Activated CD4-positive, alpha-beta T cell treated with anti-CD3 and anti-CD28 coated beads for 48 hours (primary cell): ENCODE results near the gene RSRP1.
A peak's percentile ranks its signal among the peaks of the same experiment; 100 is the strongest.
"Not testable (repeated sequence)": the region's sequence is repeated elsewhere in the genome, so short reads cannot be mapped to it uniquely, and the experiment has no call there.

ENCODE experiments used
- DNase-seq: peaks from one replicate; pipeline ENCODE4 v3.0.0-alpha.2; 2020

Gene RSRP1

DNA sequence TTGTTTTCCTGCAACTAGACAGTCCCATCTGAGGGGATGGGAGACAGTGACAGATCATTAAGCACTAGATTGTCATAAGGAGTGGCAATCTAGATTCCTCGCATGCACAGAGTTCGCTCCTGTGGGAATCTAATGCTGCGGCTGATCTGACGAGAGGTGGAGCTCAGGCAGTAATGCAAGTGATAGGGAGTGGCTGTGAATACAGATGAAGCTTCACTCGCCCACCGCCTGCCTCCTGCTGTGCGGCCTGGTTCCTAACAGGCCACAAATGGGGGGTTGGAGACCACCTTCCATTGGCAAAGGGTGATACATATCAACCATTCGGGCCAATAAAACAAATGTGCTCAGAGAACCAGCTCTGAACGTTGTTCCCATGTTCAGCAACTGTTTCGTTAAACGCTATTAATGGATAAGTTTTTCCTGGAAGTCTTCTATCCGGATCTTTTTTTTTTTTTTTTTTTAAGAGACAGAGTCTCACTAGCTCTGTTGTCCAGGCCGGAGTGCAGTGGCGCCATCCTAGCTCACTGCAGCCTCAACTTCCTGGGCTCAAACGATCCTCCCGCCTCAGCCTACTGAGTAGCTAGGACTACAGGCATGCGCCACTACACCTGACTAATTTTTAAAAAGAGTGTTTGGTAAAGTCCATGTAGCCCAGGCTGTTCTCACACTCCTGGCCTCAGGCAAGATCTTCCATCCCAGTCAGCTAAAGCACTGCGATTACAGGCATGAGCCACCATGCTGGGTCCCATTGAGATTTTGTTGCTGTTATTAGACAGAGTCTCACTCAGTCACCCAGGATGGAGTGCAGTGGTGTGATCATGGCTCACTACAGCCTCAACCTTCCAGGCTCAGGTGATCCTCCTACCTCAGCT is 8.7 kb upstream of the RSRP1 start:
- no peak for DNase-seq

DNA sequence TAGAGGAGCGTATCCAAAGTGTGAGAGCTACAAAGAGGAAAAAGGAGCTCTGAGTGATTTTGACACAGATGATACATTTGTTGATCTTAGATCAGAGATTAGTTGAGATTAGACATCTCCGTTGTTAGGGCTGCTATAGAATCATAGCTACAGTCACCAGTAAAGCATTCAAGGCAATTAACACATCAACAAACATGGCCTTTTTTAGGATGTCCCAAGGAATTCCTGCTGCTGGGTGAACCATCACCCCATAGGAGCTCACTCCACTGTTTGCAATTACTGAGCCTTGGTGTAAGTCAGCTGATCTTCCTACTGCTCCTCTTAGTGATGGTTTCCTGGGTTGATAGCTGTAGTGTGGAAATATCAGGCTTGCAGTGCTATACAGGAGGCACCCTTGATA is 6.7 kb upstream of the RSRP1 start:
- DNase-seq, result no peak

DNA sequence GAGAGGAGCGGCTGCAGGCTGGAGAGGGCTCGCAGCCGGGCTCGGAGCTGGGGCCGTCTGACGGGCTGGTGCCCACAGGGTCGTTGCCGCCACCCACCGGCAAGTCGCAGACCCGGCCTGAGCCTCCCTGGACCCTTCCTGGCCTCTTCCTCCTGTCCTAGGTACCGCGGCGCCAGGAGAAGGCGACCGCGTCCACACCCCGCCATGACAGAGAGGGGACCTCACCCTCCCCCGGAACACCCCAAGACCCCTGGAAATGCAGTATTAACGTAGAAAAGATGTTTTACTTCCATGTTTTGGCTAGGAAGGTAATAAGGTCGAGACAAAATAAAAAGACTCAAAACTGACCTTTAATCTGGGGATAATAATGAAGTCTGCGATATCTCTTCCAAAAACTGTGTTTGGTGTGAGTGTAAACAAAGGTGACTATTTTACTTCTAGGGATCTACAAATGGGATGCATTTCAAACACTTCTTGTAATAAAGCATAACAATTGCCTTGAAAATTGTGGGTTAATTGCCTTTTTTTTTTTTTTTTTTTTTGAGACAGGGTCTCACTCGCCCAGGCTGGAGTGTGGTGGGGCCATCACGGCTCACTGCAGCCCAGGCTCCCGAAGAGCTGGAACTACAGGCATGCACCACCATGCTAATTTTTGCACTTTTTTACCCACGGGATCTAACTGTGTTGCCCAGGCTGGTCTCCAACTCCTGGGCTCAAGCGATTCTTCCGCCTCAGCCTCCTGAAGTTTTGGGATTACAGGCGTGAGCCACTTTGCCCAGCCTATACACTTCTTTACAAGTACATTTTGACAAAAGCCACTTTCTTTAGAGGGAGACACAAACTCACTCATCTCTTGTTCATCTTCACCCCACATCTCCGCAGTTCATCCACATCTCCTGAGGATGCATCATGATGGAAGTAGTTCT is 838 bp upstream of the RSRP1 start:
- no peak for DNase-seq

DNA sequence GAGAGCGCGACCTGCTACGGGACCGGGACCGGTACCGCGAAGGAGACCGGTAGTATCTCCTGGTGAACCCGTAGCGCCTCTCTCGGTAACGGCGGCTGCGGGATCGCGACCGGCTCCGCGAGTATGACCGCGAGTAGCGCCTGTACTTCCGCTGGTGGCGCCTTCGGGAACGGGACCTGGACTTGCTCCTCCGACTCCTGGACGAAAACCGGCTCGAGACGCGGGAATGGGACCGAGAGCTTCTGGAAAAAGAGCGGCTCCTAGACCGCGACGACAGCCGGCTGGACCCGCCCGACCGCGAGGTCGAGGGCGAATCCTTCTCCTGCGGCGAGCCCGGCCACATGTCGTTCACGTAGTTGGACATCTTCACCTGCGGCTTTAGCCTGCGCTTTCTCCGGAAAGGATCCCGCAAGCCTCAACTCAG is 642 bp downstream of the RSRP1 start:
- peak; percentile 50 for DNase-seq

DNA sequence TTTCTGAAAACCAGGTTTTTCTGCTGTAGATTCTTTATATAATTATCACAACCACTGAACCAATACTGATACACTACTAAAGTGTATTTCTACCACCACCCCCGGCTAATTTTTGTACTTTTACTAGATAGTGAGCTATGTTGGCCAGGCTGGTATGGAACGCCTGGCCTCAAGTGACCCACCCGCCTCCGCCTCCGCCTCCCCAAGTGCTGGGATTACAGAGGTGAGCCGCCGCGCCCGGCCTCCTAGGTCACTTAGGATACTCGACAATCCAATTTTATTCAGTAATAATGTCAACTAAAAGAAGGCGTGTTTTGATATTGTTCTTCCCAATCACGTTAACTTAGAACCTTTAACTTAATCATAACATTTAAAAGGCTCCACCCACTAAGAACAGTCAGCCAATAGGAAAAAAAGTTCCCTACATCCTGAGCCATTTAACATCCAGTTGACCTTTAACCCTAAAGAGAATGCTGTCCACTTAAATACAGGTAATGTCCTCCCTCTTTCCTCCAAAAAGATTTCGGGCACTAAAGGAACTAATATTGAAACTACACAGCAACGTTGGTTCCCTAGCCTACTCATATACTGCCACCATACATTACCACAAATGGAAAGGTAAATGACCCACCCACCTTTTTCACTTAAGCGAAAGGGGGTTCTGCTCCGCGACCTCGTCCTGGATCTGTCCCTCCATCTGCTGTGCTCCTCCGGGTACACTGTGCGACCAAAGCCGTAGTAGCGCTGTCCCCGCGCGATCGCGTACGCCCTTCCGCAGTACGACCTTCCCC is 1.2 kb downstream of the RSRP1 start:
- DNase-seq, result no peak

DNA sequence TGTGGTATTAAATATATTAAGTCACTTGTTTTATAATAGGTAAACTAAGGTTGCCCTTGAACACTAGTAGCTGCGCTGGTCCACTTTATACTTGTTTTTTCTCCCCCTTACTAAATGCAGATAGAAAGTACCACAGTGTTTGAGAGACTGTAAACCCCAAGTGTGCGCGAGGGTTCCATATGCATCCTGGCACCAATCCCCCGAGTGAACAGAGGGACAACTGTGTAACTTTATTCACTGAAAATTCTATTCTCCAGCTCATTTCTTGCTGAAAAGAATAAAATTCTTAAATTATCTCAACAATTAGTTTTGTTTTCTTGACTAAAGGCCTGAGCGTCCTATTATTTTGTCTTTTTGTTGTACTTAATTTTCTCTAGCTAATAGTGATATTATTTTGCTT is 1.9 kb downstream of the RSRP1 start:
- no peak for DNase-seq

DNA sequence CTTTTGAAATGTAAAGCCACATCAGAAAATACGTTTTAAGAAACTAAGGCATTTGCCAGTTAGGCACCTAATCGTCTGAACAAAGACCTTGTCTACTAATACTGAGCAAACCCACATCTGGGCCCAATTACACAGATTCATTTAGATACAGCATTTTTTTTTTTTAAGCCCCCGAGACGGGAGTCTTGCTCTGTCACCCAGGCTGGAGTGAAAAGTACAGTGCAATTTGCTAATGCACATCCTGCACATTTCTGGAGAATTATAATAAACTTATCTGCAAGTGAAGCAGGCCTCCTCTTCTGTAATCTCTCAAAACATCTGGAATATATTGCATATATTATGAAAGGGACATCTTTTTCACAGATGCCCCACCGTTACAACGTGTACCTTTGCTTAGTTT is 3.3 kb downstream of the RSRP1 start:
- no peak for DNase-seq

DNA sequence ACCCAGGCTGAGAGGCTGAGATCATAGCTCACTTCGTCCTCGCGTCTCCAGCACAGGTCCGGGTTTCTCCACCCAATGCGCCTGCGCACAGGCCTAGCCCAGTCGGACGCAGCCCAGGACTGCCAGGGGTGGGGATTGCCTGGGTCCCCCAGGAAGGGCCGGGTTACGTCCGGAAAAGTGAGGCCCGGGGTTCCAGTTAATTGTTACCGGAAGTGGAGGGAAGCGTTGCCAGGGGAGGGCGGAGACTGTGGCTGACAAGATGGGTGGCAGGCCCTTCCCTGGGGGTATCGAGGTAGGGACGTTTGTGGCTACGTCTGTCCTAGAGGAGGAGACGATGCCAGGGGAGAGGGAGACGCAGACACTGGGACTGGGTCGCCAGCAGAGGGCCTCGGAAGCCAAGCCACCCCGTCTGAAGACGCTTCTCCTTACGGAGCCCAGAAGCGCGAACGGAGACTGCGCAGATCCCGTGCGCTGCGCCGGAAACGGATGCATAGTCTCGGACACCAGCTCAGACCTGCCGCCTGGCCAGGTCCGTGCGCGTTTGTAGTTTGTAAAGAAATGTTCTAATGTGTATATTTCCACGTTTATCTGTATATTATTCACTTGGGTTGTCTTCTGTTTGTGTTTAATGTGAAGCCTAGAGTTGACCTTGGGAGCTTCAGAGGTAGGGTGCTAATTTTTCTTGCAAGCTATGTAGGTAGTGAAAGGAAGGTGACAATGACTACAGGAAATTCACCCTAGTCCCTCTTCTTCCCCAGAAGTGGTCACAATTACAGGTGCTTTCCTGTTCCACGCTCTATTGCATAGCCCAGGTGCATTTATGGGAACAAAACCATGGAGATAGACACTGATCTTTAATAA is 7.3 kb downstream of the RSRP1 start:
- peak; percentile 95 for DNase-seq

DNA sequence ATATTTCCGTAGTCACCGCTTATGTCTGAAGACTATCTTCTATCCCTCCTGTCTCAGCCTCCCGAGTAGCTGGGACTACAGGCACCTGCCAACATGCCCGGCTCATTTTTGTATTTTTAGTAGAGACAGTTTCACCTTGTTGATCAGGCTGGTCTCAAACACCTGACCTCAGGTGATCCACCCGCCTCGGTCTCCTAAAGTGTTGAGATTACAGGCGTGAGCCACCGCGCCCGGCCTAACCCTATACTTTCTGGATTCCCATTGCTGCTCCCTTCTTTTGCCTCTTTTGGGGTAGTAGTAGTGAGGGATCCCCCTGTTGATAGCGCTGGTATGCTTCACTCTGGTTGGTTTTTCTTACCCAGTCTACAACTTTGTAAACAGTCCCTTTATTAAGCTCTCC is 9.2 kb downstream of the RSRP1 start:
- no peak for DNase-seq

DNA sequence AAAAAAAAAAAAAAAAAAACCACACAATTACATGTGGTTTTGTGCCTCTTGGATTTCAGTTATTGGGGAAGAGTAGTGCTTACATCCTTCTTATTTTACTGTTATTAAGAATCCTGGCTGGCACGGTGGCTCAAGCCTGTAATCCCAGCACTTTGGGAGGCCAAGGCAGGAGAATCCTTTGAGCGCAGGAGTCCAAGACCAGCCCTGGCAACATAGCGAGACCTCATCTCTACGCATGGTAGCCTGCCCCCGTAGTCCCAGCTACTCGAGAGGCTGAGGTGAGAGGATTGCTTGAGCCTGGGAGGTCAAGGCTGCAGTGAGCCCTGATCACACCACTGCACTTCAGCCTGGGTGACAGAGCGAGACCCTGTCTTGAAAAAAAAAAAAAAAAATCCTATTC is 11.0 kb downstream of the RSRP1 start:
- DNase-seq, result not testable (repeated sequence)

DNA sequence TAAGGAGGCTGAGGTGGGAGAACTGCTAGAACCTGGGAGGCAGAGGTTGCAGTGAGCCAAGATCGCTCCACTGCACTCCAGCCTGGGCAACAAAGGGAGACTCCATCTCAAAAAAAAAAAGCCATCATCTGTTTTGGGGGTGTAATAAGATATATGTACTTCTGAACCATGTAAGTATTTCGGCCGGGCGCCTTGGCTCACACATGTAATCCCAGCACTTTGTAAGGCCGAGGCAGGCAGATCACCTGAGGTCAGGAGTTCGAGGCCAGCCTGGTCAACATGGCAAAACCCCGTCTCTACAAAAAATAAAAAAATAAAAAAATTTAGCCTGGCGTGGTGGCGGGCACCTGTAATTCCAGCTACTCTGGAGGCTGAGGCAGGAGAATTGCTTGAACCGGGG is 11.8 kb downstream of the RSRP1 start:
- not testable (repeated sequence) for DNase-seq

DNA sequence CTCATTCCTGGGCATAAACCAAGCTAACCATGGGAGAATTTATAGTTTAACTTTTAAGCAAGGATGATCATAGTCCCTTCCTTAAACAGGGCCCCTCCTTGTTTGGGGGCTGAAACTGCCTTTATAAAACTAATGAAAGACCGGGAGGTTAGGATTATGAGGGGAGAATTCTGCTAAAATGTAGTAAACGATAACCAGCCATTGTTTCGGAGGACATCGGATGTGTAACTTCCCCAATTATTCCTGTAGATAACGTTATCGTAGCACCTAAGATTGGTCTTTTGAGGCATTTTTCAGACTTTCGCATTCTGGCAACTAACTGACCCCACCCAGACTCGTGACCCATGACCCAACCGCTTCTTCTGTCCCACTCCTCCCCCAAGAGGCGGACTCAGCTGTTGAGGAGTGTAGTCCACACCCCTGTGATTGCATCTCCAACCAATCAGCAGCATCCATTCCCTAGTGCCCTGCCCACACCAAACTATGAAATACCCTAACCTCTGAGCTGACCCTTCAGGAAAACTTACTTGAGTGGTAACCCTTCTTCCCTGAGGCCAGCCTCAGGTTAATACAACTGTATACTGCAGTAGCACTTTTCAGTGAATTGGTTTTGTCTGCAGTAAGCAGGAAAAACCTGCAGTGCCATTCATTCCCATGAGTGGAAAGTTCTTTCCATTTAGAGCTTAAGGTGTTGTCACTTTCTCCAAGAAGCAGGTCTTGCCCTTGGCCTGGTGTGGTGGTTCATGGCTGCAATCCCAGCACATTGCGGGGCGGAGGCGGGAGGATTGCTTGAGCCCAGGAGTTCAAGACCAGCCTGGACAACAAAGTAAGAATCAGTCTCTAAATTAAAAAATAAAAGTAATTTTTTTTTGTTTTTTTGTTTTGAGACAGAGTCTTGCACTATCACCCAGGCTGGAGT is 14.1 kb downstream of the RSRP1 start:
- peak; percentile 77 for DNase-seq

DNA sequence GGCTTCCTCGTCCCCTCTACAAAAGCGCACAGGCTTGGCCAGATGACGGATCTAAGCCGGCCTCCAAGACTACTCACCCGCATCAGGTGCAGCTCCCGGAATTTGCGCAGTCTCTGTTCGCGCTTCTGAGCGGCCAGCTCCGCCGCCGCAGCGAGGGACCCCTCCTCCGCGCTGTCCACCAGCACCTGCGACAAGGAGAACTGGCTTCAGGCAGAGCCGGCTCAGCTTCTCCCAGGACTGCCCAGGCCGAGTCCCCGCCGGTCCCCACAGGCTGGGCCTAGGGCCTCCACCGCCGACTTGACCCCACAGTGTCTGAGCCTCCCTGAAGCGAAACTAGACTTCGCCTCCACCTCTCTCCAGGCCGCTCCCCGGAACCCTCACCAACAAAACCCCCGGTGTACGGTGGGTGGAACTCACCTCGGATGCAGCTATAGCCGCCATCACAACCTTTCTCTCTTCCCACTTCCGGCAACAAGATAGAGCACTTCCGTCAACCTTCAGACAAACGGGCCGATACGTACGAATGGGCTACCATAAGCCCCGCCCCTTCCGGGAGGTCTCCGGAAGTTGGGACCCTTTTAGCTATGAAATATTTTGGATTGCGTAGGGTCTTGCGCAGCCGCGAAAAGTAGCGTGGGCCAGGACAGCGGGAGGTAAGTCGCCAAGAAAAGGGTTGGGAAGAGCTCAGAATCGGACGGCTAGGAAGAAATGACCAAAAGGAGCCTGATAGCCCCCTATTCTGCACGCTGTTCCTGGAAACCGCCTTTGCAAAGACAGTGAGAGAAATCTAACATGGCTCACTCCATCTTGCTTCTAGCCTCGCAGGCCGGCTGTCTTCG is 15.0 kb downstream of the RSRP1 start, which contains the start of gene SYF2:
Gene SYF2 (minus strand): TSS at position 476 of the 839 bp plus-strand sequence. CDS start 35 bp downstream, at position 441.
- peak; percentile 92 for DNase-seq

DNA sequence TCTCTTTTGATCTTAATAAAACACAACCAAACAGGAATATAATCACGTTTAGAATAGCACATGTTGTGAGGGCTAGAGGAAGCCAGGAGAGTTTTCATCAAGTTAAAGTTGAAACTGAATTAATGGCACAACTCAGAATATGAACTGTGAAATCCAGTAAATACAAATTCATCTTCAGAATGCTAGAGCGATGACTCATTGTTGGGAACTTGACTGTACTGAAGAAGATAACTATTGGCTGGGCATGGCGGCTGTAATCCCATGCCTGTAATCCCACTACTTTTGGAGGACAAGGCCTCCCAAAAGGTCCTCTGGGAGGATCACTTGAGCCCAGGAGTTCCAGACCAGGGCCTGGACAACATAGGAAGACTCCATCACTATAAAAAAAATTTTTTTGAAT is 23.8 kb downstream of the RSRP1 start:
- DNase-seq, result no peak

DNA sequence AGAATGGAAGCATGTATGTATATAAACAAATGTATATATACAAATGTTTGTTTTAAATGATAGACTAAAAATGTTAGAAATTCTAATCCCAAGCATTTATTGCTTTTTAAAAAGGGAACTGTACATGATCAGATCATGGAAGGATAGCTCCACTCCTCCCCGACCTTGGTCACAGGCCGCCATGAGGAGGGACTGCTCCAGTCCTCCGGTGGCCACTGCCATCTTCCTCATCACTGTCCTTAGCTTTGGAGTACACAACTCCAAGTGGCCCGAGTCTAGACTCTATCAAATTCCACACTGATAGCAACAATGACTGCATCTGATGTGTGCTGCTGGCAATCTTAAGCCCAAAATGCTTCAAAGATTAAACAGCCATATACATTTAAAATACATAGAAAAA is 24.6 kb downstream of the RSRP1 start:
- no peak for DNase-seq

DNA sequence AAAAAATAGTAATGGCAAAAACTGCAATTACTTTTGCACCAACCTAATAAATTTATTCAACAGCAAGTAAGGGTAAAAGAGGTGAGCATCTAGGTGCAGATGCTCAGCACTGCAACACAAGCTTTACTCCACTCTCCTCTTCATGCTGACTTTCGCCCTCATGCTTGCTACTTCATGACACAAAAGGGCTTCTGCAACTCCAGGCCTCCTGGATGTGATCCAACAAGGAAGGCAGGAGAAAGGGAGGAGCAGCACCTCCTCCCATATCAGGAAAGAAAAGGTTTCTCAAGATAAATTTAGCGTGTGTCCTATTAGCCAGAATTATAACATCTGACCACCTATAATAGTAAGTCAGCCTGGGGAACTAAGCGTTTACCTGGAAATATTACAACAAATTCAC is 26.6 kb downstream of the RSRP1 start:
- DNase-seq, result no peak

DNA sequence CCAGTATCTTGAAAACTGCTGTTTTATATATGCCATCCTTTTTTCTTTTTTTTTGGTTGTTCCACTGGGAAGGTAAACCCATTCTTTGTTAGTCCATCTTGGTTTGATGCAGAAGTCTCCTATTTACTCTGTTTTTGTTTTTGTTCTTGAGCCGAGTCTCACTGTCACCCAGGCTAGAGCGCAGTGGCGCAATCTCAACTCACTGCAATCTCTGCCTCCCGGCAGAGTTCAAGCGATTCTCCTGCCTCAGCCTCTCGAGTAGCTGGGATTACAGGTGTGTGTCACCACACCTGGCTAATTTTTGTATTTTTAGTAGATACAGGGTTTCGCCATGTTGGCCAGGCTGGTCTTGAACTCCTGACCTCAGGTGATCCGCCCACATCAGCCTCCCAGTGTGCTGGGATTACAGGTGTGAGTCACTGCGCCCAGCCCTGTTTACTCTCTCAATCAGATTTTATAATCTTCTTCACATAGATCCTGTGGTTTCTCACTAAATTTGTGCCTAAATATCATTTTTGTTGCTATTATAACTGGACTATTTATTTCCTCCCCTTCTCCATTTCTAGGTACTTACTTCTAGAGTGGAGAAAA is 27.5 kb downstream of the RSRP1 start:
- DNase-seq, result no peak

DNA sequence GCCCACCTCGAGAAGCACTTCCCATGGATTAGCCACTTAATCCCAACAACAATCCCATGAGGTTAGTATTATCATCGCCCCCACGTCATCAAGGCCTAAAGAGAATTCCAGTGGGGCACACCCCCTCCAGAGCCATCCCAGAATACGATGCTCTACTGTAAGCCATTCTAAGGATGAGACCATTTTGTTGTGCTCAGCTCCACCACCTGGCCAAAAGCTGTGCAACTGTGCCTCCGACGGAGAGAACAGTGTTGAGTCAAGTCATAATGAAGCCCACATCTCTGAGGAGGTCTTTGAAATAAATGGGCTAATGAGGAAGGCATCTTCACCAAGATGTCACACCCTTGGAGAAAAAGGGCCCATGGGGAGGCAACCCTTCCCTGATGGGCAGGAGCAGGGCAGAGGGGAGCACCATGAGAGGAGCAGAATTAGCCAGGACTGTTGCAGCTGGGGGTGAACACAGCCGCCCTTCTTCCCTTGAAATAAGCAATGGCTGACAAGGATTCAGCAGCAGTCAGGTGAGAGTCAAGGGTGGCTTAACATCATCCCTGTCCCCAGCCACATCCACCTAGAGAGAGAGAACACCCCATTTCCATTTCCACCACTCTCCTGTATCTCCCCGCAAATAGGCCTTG is 29.5 kb downstream of the RSRP1 start:
- no peak for DNase-seq

DNA sequence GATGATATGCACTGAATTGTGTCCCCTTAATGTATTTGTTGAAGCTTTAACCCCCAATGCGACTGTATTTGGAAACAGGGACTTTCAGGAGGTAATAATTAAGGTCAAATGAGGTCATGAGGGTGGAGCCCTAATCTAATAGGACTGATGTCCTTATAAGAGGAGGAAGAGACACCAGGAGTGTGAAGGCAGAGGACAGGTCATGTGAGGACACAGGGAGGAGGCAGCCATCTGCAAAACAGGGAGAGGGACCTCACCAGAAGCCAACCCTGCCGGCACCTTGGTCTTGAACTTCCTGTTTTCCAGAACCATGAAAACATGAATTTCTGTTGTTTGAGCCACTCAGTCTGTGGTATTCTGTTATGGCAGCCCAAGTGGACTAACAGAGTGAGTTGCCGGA is 30.2 kb downstream of the RSRP1 start:
- DNase-seq, result no peak
